Smooth muscle cell (in vitro differentiated cells): ENCODE data around the gene MMGT1. TPM values are rescaled to one million over a fixed set of nuclear protein-coding genes. Genes with fewer than 3 reads are reported as not detected.
"Not testable (repeated sequence)": the region's sequence is repeated elsewhere in the genome, so short reads cannot be mapped to it uniquely, and the experiment has no call there.

Source experiments
- DNase-seq: peaks from one replicate; lab custom pipeline; 2025; ENCODE audit not compliant: unreplicated experiment; lab: John Stamatoyannopoulos, UW
- H2AFZ ChIP-seq: fragments of 200-600 bp; sonication (generic); 2 replicates; pipeline ENCODE4 v1.6.0; 2016; ENCODE audit warnings: antibody characterized with exemption, low read depth, mild to moderate bottlenecking
- H3F3A ChIP-seq: fragments of 200-600 bp; sonication (generic); 2 replicates; pipeline ENCODE4 v1.6.0; 2017; ENCODE audit warnings: antibody characterized with exemption, low read depth
- H3K27ac ChIP-seq: fragments of 200-600 bp; sonication (generic); 2 replicates; pipeline ENCODE4 v1.5.1; 2016; ENCODE audit warnings: low read depth, mild to moderate bottlenecking
- H3K27me3 ChIP-seq: fragments of 200-600 bp; sonication (generic); 2 replicates; pipeline ENCODE4 v1.6.1; 2016; ENCODE audit warnings: low read depth, mild to moderate bottlenecking
- H3K36me3 ChIP-seq: fragments of 200-600 bp; sonication (generic); 2 replicates; pipeline ENCODE4 v1.5.1; 2016; ENCODE audit warnings: low read depth
- H3K4me1 ChIP-seq: fragments of 200-600 bp; sonication (generic); 2 replicates; pipeline ENCODE4 v1.5.1; 2016; ENCODE audit warnings: low read depth
- H3K4me2 ChIP-seq: fragments of 200-600 bp; sonication (generic); 2 replicates; pipeline ENCODE4 v1.6.0; 2016; ENCODE audit warnings: mild to moderate bottlenecking
- H3K4me3 ChIP-seq: fragments of 200-600 bp; sonication (generic); 2 replicates; pipeline ENCODE4 v1.5.1; 2016; ENCODE audit warnings: mild to moderate bottlenecking
- H3K79me2 ChIP-seq: fragments of 200-600 bp; sonication (generic); 2 replicates; pipeline ENCODE4 v1.6.0; 2016; ENCODE audit warnings: low read depth, mild to moderate bottlenecking
- H3K9ac ChIP-seq: fragments of 200-600 bp; sonication (generic); 2 replicates; pipeline ENCODE4 v1.6.0; 2016; ENCODE audit warnings: low read depth
- H3K9me3 ChIP-seq: fragments of 200-600 bp; sonication (generic); replicated peaks from 2 replicates; pipeline ENCODE4 v1.5.1; 2016; ENCODE audit warnings: low read depth
- H4K20me1 ChIP-seq: fragments of 200-600 bp; sonication (generic); 2 replicates; pipeline ENCODE4 v1.6.0; 2016; ENCODE audit warnings: low read depth
- CTCF ChIP-seq: fragments of 200-600 bp; sonication (generic); IDR thresholded peaks from 2 replicates; pipeline ENCODE4 v1.5.1; 2017; ENCODE audit warnings: borderline replicate concordance, mild to moderate bottlenecking, antibody characterized with exemption; ENCODE audit not compliant: insufficient read depth, poor library complexity, severe bottlenecking
- WGBS: methylation state at CpG from one replicate; pipeline ENCODE4 v1.1.7; 2016; ENCODE audit warnings: low lambda C conversion rate; 5-methylcytosine and 5-hydroxymethylcytosine counted together
- polyA plus RNA-seq: library from polyadenylated mRNA; unstranded; fragments of >200 nt; fragmentation: Nextera tagmentation; extraction: Ambion mirVana; gene quantifications from 2 replicates; pipeline ENCODE4 v1.2.1, GENCODE V29; 2016
- total RNA-seq: library from RNA; depleted of rRNA; stranded (reverse); fragments of >200 nt; gene quantifications from 2 replicates; pipeline ENCODE4 v1.2.3, GENCODE V29; 2014

Gene MMGT1
- total and polyA plus RNA-seq, 2 experiments from 2014 or later = 13.6 to 35.8 TPM

- H3K9me3 ChIP-seq = no peaks in the 10 kb centered on the region
- H3K27ac ChIP-seq = no peak overlapping the region
- peak; percentile 45 for TF ChIP-seq CTCF
- H3K27me3 ChIP-seq = no peaks in the 10 kb centered on the region
- H3F3A ChIP-seq = no peaks in the 10 kb centered on the region
- H2AFZ ChIP-seq = no peak overlapping the region
- no peak overlapping the region for H3K4me2 ChIP-seq
- H3K9ac ChIP-seq = no peak overlapping the region
- no peaks in the 10 kb centered on the region for H4K20me1 ChIP-seq
- DNase-seq = no peak
- 52% methylated on average over 19 of the region's 19 CpGs for WGBS
- no peak overlapping the region for H3K4me3 ChIP-seq
- H3K36me3 ChIP-seq = no peaks in the 10 kb centered on the region
- no peaks in the 10 kb centered on the region for H3K79me2 ChIP-seq
- no peaks in the 10 kb centered on the region for H3K4me1 ChIP-seq
These were observed 41.9 kb downstream of the MMGT1 start for GRCh38 chrX:135931644-135932487.

- Histone ChIP-seq H3K4me1 (no peaks in the 10 kb centered on the region), H3K79me2 (no peaks in the 10 kb centered on the region), H3F3A (no peaks in the 10 kb centered on the region), H3K36me3 (no peaks in the 10 kb centered on the region), H3K4me2 (no peak overlapping the region), H2AFZ (no peak overlapping the region), H3K27ac (no peak overlapping the region), H3K27me3 (no peaks in the 10 kb centered on the region), H3K4me3 (no peak overlapping the region), H4K20me1 (no peaks in the 10 kb centered on the region), H3K9me3 (no peaks in the 10 kb centered on the region), H3K9ac (no peak overlapping the region)
- DNase-seq = no peak
- no peak for TF ChIP-seq CTCF
- 48% methylated on average over 2 of the region's 2 CpGs for WGBS
These were observed 45.9 kb downstream of the MMGT1 start for GRCh38 chrX:135927897-135928296.

GRCh38 chrX:135923353-135923752, 50.4 kb downstream of the MMGT1 start:
- 58% methylated on average over 5 of the region's 5 CpGs for WGBS
- no peaks in the 10 kb centered on the region for H3K27me3 ChIP-seq
- no peaks in the 10 kb centered on the region for H3K79me2 ChIP-seq
- H3K9me3 ChIP-seq = no peaks in the 10 kb centered on the region
- TF ChIP-seq CTCF = no peak
- no peak for DNase-seq
- no peak overlapping the region for H3K27ac ChIP-seq
- H3K9ac ChIP-seq = no peak overlapping the region
- H3F3A ChIP-seq = no peaks in the 10 kb centered on the region
- no peak overlapping the region for H3K4me2 ChIP-seq
- H3K4me1 ChIP-seq = no peaks in the 10 kb centered on the region
- no peak overlapping the region for H2AFZ ChIP-seq
- no peaks in the 10 kb centered on the region for H4K20me1 ChIP-seq
- no peak overlapping the region for H3K4me3 ChIP-seq
- H3K36me3 ChIP-seq = no peaks in the 10 kb centered on the region

GRCh38 chrX:135920516-135920915, 53.3 kb downstream of the MMGT1 start:
- WGBS = 47% methylated on average over 1 of the region's 1 CpG
- DNase-seq, H3F3A ChIP-seq, H3K36me3 ChIP-seq, H3K4me2 ChIP-seq, H3K9ac ChIP-seq, H3K27me3 ChIP-seq, H3K27ac ChIP-seq, H3K79me2 ChIP-seq, H4K20me1 ChIP-seq, H3K4me1 ChIP-seq, H3K4me3 ChIP-seq, H2AFZ ChIP-seq, H3K9me3 ChIP-seq: not testable (repeated sequence)
